Measurements from ENCODE around the gene EXOC3.

EXOC3 gene

DNA sequence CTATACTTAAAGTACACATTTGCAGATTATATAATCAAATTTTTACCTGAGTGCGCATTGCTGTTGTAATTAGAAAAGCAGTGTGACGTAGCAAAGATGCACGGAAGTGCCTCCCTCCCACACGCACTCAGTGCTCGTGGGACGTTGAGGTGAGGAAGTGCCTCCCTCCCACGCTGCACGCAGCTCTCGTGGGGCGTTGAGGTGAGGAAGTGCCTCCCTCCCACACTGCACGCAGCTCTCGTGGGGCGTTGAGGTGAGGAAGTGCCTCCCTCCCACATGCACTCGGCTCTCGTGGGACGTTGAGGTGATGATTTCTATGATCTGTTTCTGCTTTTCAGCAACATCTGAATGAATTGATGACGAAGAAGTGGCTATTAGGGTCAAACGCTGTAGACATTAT, 21.0 kb downstream of the EXOC3 start:
- Histone ChIP-seq H3K9ac (ENCODE audit: low read length) (no peak overlapping the region), H3K4me1 (ENCODE audit: control insufficient read depth, insufficient read depth, low read length) (peaks cover 2% of the 10 kb centered on the region), H3K9me3 (ENCODE audit: control insufficient read depth, low read length) (no peaks in the 10 kb centered on the region), H3K4me3 (ENCODE audit: low read length) (no peak overlapping the region), H3K36me3 (ENCODE audit: control insufficient read depth, insufficient read depth, low read length, severe bottlenecking) (peaks cover 53% of the 10 kb centered on the region), H3K27me3 (replicated peaks; ENCODE audit: control insufficient read depth, insufficient read depth, low read length) (no peaks in the 10 kb centered on the region)
- no peak for DNase-seq (ENCODE audit: low read depth)

DNA sequence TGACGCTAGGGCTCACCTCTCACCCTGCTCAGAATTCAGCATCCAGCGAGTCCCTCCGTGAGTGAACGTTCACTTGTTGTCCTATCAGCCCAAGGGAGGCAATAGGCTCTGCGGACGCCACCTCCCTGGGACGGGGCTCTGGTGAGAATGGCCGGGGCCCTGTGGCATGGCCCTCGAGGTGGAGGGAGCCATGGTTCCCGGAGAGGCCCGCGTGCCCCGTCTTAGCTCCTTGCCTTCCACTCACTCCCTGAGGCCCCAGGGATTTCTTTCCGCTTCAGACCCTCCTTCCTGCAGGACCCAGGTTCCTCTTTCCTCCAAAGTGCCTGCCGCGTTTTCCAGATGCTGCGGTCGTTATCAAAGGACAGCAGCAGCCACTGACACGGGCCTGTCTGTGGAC, 21.5 kb downstream of the EXOC3 start:
- Histone ChIP-seq H3K4me3 (ENCODE audit: low read length) (no peak overlapping the region), H3K36me3 (ENCODE audit: control insufficient read depth, insufficient read depth, low read length, severe bottlenecking) (peaks cover 51% of the 10 kb centered on the region), H3K4me1 (ENCODE audit: control insufficient read depth, insufficient read depth, low read length) (no peaks in the 10 kb centered on the region), H3K9ac (ENCODE audit: low read length) (no peak overlapping the region), H3K27me3 (replicated peaks; ENCODE audit: control insufficient read depth, insufficient read depth, low read length) (no peaks in the 10 kb centered on the region), H3K9me3 (ENCODE audit: control insufficient read depth, low read length) (no peaks in the 10 kb centered on the region)
- no peak for DNase-seq (ENCODE audit: low read depth)

DNA sequence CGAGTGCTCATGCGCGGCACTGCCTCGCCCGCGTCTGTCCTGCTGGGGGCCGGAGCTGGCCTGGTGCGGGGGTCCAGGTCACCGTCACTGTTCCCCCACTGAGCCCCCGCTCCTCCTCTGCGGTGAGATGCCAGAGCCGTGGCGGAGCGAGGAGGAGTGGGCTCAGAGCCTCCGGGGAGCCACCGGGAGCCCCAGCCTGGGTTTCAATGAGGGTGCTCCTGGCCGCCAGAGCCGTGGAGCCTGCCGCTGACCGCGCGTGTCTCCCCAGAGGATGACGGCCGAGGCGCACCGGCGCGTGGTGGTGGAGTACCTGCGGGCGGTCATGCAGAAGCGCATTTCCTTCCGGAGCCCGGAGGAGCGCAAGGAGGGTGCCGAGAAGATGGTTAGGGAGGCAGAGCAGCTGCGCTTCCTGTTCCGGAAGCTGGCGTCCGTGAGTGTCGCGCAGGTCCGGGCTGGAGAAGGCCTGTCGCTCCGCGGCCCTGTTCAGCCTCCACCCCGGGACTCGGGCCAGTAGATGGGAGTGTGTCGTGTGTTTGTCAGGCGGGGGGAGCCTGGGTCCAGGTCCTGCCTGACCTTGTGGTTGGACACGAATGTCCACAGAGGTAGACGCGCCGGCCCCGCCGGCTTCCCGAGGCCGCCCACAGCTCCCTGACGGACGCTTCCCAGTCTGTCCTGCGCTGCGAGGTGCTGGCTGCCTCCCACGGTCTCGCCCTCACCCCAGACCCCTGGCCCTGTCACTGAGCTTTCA, 22.0 kb downstream of the EXOC3 start:
- H3K36me3 ChIP-seq (ENCODE audit: control insufficient read depth, insufficient read depth, low read length, severe bottlenecking) = peaks cover 47% of the 10 kb centered on the region

DNA sequence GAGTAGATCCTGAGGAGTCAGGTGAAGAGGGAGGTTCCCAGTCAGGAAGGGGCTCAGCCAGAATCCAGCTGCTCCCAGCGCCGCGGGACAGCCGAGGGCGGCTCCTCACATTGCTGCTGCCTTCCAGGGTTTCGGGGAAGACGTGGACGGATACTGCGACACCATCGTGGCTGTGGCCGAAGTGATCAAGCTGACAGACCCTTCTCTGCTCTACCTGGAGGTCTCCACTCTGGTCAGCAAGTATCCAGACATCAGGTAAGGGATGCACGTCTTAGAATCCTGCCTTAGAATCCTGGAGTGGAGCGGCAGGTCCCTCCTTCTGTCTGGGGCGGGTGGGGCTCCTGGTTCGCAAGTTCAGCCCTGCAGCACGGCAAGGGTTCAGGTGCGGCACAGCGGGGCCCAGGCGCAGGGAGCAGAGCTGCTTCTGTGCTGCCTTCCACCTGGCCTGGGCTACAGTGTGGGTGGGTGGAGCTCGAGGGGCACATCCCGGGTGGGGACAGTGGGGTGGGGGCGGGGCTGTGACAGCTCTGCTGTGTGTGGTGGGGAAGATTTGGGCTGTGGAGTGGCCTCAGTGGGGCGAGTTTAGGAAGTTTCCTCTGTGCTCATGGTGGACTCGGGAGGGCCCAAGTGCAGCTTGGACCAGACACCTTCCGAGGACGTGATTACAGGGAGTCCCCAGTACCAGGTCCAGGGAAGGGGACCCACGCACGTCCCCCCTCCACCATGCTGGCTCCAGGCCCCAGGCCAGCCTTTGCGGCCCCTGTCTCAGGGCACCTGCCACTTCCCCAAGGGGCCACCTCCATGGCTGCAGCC, 22.8 kb downstream of the EXOC3 start:
- Histone ChIP-seq H3K9ac (ENCODE audit: low read length) (no peak overlapping the region), H3K27me3 (replicated peaks; ENCODE audit: control insufficient read depth, insufficient read depth, low read length) (no peaks in the 10 kb centered on the region), H3K4me1 (ENCODE audit: control insufficient read depth, insufficient read depth, low read length) (peaks cover 2% of the 10 kb centered on the region), H3K4me3 (ENCODE audit: low read length) (no peak overlapping the region), H3K9me3 (ENCODE audit: control insufficient read depth, low read length) (no peaks in the 10 kb centered on the region), H3K36me3 (ENCODE audit: control insufficient read depth, insufficient read depth, low read length, severe bottlenecking) (peaks cover 47% of the 10 kb centered on the region)
- DNase-seq (ENCODE audit: low read depth) = no peak

More for the DNA sequence above, 22.0 kb downstream of the EXOC3 start:
- no peaks in the 10 kb centered on the region for H3K27me3 ChIP-seq (replicated peaks; ENCODE audit: control insufficient read depth, insufficient read depth, low read length)
- no peak for DNase-seq (ENCODE audit: low read depth)
- H3K9ac ChIP-seq (ENCODE audit: low read length) = no peak overlapping the region
- no peaks in the 10 kb centered on the region for H3K9me3 ChIP-seq (ENCODE audit: control insufficient read depth, low read length)
- no peak overlapping the region for H3K4me3 ChIP-seq (ENCODE audit: low read length)
- H3K4me1 ChIP-seq (ENCODE audit: control insufficient read depth, insufficient read depth, low read length) = no peaks in the 10 kb centered on the region

DNA sequence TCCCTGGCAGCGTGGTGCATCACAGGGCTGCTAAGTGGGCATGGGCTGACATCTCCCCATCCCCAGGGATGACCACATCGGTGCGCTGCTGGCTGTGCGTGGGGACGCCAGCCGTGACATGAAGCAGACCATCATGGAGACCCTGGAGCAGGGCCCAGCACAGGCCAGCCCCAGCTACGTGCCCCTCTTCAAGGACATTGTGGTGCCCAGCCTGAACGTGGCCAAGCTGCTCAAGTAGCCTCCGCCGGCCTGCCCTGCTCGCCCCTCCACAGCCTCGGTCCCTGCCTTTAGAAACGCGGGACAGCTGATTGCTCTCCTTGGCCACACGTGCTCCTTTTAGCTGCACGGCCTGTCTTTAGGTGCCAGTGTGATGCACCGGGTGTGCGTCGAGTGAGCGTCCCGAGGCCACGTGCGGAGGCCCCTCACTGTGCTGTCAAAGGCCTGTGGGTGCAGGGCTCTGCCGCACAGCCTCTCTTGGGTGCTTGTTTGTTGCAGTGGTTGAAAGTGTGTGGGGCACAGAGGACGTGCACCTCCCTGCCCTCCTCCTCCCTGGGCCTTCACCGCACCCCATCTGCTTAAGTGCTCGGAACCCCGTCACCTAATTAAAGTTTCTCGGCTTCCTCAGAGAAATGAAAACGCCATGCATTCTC, 23.8 kb downstream of the EXOC3 start:
- Histone ChIP-seq H3K4me3 (ENCODE audit: low read length) (no peak overlapping the region), H3K9ac (ENCODE audit: low read length) (no peak overlapping the region), H3K27me3 (replicated peaks; ENCODE audit: control insufficient read depth, insufficient read depth, low read length) (no peaks in the 10 kb centered on the region), H3K4me1 (ENCODE audit: control insufficient read depth, insufficient read depth, low read length) (peaks cover 12% of the 10 kb centered on the region), H3K9me3 (ENCODE audit: control insufficient read depth, low read length) (no peaks in the 10 kb centered on the region), H3K36me3 (ENCODE audit: control insufficient read depth, insufficient read depth, low read length, severe bottlenecking) (peaks cover 43% of the 10 kb centered on the region)
- no peak for DNase-seq (ENCODE audit: low read depth)

DNA sequence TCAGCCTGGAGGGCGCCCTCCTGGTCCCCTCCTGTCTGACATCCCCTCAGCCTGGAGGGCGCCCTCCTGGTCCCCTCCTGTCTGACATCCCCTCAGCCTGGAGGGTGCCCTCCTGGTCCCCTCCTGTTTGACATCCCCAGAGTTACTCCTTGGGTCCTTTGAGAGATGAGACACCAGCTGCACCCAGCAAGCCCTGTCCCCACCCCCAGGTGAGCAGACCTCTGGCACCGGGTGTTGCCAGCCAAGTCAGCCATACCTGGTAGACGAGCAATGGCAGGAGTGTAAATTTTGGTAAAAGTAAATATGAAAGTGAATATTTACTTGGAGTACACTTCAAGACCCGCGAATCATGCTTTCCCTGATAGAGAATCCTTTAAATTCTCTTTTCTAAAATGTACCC, 25.4 kb downstream of the EXOC3 start:
- Histone ChIP-seq H3K9ac (ENCODE audit: low read length) (no peak overlapping the region), H3K9me3 (ENCODE audit: control insufficient read depth, low read length) (no peaks in the 10 kb centered on the region), H3K4me1 (ENCODE audit: control insufficient read depth, insufficient read depth, low read length) (peaks cover 18% of the 10 kb centered on the region), H3K27me3 (replicated peaks; ENCODE audit: control insufficient read depth, insufficient read depth, low read length) (no peaks in the 10 kb centered on the region), H3K36me3 (ENCODE audit: control insufficient read depth, insufficient read depth, low read length, severe bottlenecking) (peaks cover 27% of the 10 kb centered on the region), H3K4me3 (ENCODE audit: low read length) (no peak overlapping the region)
- DNase-seq (ENCODE audit: low read depth) = no peak

DNA sequence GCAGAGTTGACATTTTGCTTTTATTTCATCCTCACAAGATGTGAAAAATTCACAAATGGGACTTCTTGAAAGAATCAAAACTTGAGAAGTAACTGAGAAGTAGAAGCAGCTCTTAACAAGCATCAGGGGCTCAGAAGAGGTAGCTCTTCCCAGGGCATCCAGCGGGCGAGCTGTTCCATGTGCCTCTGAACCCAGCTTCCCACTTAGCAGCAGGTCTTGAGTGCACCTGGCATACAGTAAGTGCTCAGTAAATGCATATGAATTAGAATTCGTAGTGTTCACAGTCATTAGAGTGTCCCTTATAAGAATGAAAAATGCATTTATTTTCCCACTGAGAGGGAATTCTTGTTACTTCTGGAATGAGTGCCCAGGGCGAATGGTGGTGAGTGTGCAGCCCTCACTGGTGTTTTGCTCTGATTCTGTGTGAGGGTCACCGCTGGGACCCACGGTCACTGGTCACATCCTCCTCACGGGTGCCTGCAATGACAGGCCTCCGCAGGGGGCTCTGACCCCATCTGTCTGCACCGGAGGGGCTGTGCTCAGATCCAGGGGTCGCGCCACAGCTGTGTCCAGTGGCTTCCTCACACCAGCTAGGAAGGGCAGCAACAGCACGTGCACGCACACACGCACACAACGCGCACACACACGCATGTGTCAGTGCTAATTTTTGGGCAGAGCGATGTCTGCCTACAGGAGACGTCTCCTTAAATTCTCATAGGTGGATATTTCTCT, 26.9 kb downstream of the EXOC3 start:
- Histone ChIP-seq H3K27me3 (replicated peaks; ENCODE audit: control insufficient read depth, insufficient read depth, low read length) (peaks cover 1% of the 10 kb centered on the region), H3K9me3 (ENCODE audit: control insufficient read depth, low read length) (no peaks in the 10 kb centered on the region), H3K9ac (ENCODE audit: low read length) (no peak overlapping the region), H3K4me1 (ENCODE audit: control insufficient read depth, insufficient read depth, low read length) (peaks cover 20% of the 10 kb centered on the region), H3K4me3 (ENCODE audit: low read length) (no peak overlapping the region), H3K36me3 (ENCODE audit: control insufficient read depth, insufficient read depth, low read length, severe bottlenecking) (peaks cover 14% of the 10 kb centered on the region)
- no peak for DNase-seq (ENCODE audit: low read depth)

DNA sequence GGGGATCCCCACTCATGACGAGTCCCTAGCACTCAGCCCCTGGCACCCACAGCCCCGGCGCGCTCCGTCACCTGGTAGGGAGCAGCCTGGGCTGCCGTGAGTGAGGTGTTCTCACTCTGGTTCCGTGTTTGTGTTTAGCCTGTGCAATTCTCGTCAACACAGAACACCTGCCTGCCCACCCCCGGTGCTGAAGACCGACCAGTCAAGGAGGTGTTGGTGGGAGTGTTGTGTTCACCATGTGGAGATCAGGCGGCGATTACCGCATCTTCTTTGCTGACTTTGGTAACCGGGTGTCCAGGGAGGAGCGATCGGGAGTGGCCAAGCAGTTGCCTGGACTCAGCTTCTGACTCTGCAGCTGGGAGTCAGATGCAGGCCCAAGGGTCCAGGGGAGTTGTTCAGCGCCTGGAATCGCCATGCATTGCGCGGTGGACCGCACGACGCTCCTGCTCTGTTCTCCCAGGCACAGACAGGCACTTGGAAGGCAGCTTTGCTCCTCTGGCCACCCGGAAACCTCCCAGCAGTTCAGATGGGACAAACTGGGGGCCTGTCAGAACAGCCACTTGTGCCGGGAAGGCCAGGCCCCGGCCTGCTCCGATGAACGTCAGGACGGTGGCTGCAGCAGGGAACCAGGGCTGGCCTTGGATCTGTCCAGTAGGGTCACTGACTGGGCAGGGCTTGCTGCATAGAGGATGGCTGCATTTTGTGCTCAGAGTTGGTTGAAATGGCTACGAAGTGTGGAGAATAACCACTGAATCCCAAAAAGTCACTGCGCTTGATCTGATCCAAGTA, 28.2 kb downstream of the EXOC3 start:
- peak overlapping the region; percentile 91 for H3K9ac ChIP-seq (ENCODE audit: low read length)
- H3K9me3 ChIP-seq (ENCODE audit: control insufficient read depth, low read length) = no peaks in the 10 kb centered on the region
- DNase-seq (ENCODE audit: low read depth) = no peak
- peaks cover 20% of the 10 kb centered on the region for H3K4me1 ChIP-seq (ENCODE audit: control insufficient read depth, insufficient read depth, low read length)
- peaks cover 14% of the 10 kb centered on the region for H3K36me3 ChIP-seq (ENCODE audit: control insufficient read depth, insufficient read depth, low read length, severe bottlenecking)
- H3K4me3 ChIP-seq (ENCODE audit: low read length) = peak overlapping the region; percentile 87
- H3K27me3 ChIP-seq (replicated peaks; ENCODE audit: control insufficient read depth, insufficient read depth, low read length) = peaks cover 14% of the 10 kb centered on the region

DNA sequence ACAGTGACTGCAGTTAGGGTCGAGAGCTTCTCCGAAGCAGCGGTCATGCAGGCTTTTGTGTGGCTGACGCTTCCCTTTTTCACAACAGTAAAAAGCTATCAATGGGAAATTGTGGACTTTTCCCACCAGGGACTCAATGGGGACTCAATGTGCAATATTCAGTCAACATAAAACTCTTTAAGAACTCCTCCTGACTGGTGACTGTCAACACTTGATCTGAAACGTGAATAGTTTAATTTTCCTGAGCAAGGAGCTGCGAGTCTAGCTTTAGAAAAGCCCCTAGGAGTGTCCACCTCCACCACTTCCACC, 28.7 kb downstream of the EXOC3 start:
- no peak for DNase-seq (ENCODE audit: low read depth)
- peaks cover 9% of the 10 kb centered on the region for H3K36me3 ChIP-seq (ENCODE audit: control insufficient read depth, insufficient read depth, low read length, severe bottlenecking)
- peak overlapping the region; percentile 91 for H3K9ac ChIP-seq (ENCODE audit: low read length)
- H3K4me3 ChIP-seq (ENCODE audit: low read length) = peak overlapping the region; percentile 87
- H3K4me1 ChIP-seq (ENCODE audit: control insufficient read depth, insufficient read depth, low read length) = peaks cover 20% of the 10 kb centered on the region
- H3K9me3 ChIP-seq (ENCODE audit: control insufficient read depth, low read length) = no peaks in the 10 kb centered on the region
- H3K27me3 ChIP-seq (replicated peaks; ENCODE audit: control insufficient read depth, insufficient read depth, low read length) = peaks cover 19% of the 10 kb centered on the region

DNA sequence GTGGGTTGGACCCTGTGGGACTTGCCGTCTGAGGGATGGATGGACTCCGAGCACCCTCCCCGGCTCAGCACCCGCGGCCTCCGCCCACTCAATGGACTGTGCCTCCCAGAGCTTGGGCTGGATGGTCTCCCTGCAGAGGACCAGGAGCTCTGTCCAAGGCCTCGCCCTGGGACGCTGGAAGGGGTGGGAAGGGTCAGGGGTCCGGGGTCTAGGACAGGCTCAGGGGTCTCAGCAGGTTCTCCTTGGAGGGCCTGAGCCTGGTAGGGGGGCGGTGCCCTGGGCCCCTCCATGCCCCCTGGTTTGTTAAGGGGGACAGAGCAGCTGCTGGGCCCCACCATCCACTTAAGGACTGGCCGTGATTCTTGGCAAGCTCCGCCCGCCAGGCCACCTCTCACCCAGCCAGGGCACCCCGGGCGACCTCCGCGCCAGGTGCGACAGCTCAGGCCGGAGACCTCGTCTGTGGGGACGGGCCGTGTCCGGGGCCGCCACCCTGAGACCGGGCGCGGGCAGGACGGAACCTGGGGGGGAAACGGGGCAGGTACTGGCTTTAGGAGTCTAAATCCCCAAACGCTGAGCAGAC, 29.2 kb downstream of the EXOC3 start:
- Histone ChIP-seq H3K27me3 (replicated peaks; ENCODE audit: control insufficient read depth, insufficient read depth, low read length) (peaks cover 24% of the 10 kb centered on the region), H3K4me3 (ENCODE audit: low read length) (peak overlapping the region; percentile 87), H3K9ac (ENCODE audit: low read length) (peak overlapping the region; percentile 91), H3K9me3 (ENCODE audit: control insufficient read depth, low read length) (no peaks in the 10 kb centered on the region), H3K4me1 (ENCODE audit: control insufficient read depth, insufficient read depth, low read length) (peaks cover 20% of the 10 kb centered on the region), H3K36me3 (ENCODE audit: control insufficient read depth, insufficient read depth, low read length, severe bottlenecking) (peaks cover 5% of the 10 kb centered on the region)
- DNase-seq (ENCODE audit: low read depth) = peak; percentile 21
